ENCODE measurements around the gene DNAJC13. TPM values are rescaled to one million over a fixed set of nuclear protein-coding genes. Genes with fewer than 3 reads are reported as not detected.

The DNAJC13 gene
- polyA plus RNA-seq, 3 donors, result 18.7 to 32.3 (median 20.8) TPM

- Mint-ChIP-seq H3K4me1 (peaks cover 42% of the 10 kb centered on the region), H3K4me3 (peak overlapping the region; percentile 96 to 100), H3K27me3 (ENCODE audit: low read depth in 3 of 3) (peaks cover 0 to 4% (median 0%) of the 10 kb centered on the region in 3 donors), H3K9me3 (peaks cover 0 to 2% (median 0%) of the 10 kb centered on the region in 7 donors), H3K27ac (peak overlapping the region; percentile 82 to 99 (median 98)), H3K36me3 (peaks cover 10 to 20% of the 10 kb centered on the region in 2 donors)
- H3K27me3 ChIP-seq (ENCODE audit: control insufficient read depth in 2 of 2, insufficient read depth in 2 of 2, low read length in 2 of 2), result no peaks in the 10 kb centered on the region
- H3K4me1 ChIP-seq (ENCODE audit: control insufficient read depth in 1 of 2, insufficient read depth in 2 of 2, low read length in 2 of 2), result peaks cover 22 to 36% of the 10 kb centered on the region in 2 donors
- peak overlapping the region; percentile 72 to 90 (median 85) for H3K4me3 ChIP-seq (replicated peaks in 1 of 3; ENCODE audit: low read depth in 2 of 3, low read length in 3 of 3)
- H3K4me2 ChIP-seq (replicated peaks; ENCODE audit: extremely low read depth, low read length, poor library complexity, severe bottlenecking), result peak overlapping the region; percentile 74
- peaks cover 64% of the 10 kb centered on the region for H3K79me2 ChIP-seq (ENCODE audit: insufficient read depth, low read length)
- TF ChIP-seq, protein P1, sequence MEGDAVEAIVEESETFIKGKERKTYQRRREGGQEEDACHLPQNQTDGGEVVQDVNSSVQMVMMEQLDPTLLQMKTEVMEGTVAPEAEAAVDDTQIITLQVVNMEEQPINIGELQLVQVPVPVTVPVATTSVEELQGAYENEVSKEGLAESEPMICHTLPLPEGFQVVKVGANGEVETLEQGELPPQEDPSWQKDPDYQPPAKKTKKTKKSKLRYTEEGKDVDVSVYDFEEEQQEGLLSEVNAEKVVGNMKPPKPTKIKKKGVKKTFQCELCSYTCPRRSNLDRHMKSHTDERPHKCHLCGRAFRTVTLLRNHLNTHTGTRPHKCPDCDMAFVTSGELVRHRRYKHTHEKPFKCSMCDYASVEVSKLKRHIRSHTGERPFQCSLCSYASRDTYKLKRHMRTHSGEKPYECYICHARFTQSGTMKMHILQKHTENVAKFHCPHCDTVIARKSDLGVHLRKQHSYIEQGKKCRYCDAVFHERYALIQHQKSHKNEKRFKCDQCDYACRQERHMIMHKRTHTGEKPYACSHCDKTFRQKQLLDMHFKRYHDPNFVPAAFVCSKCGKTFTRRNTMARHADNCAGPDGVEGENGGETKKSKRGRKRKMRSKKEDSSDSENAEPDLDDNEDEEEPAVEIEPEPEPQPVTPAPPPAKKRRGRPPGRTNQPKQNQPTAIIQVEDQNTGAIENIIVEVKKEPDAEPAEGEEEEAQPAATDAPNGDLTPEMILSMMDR (IDR thresholded peaks at IDR 0.05), result no peak
- no peaks in the 10 kb centered on the region for H3K9me3 ChIP-seq (replicated peaks in 1 of 2; ENCODE audit: control insufficient read depth in 1 of 2, insufficient read depth in 1 of 2, low read length in 2 of 2)
- peak overlapping the region in 1 of 2 donors; percentile 91 for H3K27ac ChIP-seq (ENCODE audit: low read depth in 1 of 2, low read length in 2 of 2)
- H4K20me1 ChIP-seq (ENCODE audit: insufficient read depth, low read length), result peaks cover 47% of the 10 kb centered on the region
- WGBS (ENCODE audit: insufficient coverage), result no CpG with 5 or more reads among the region's 4 CpGs
- peak overlapping the region; percentile 85 for H3K9ac ChIP-seq (ENCODE audit: insufficient read depth, low read length, poor library complexity, severe bottlenecking)
- intact Hi-C loops (cut with micrococcal nuclease), result loop anchor here in 1 of 2 donors (10.0 kb wide), 1 partner anchor 1674 kb away; the partner anchor contains the start of gene PIK3R4
- peak; percentile 18 to 64 (median 57) for DNase-seq
- H3K36me3 ChIP-seq (replicated peaks in 1 of 2; ENCODE audit: control insufficient read depth in 1 of 2, insufficient read depth in 2 of 2, low read length in 2 of 2), result peaks cover 8 to 17% of the 10 kb centered on the region in 2 donors
- H2AFZ ChIP-seq (ENCODE audit: insufficient read depth, low read depth, low read length, poor library complexity, severe bottlenecking), result peak overlapping the region; percentile 83
Measured at GRCh38 chr3:132418916-132419315, 1.6 kb downstream of the DNAJC13 start.

DNA sequence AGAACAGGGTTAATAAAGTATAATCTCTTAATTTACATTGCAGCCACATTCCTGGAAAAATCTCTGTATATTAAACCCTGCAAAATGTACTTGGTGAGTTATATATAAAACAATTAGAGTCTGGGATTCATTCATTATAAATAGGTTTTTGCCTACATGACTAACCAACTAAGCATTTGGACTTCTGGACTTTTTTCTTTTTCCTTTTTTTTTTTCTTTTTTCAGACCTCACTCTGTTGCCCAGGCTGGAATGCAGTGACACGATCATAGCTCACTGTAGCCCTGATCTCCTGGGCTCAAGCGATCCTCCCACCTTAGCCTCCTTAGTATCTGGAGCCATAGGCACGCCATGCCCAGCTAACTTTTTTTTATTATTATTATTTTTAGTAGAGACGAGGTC is 4.5 kb downstream of the DNAJC13 start:
- DNase-seq, result no peak
- H3K79me2 ChIP-seq (ENCODE audit: insufficient read depth, low read length), result peaks cover 93% of the 10 kb centered on the region
- H3K4me2 ChIP-seq (replicated peaks; ENCODE audit: extremely low read depth, low read length, poor library complexity, severe bottlenecking), result no peak overlapping the region
- H3K9me3 Mint-ChIP-seq, result peaks cover 0 to 2% (median 0%) of the 10 kb centered on the region in 7 donors
- H3K27ac ChIP-seq (ENCODE audit: low read depth in 1 of 2, low read length in 2 of 2), result no peak overlapping the region
- peaks cover 28 to 39% of the 10 kb centered on the region in 2 donors for H3K36me3 Mint-ChIP-seq
- peaks cover 17 to 31% of the 10 kb centered on the region in 2 donors for H3K4me1 ChIP-seq (ENCODE audit: control insufficient read depth in 1 of 2, insufficient read depth in 2 of 2, low read length in 2 of 2)
- H3K27ac Mint-ChIP-seq, result peak overlapping the region in 1 of 7 donors; percentile 24
- H3K9me3 ChIP-seq (replicated peaks in 1 of 2; ENCODE audit: control insufficient read depth in 1 of 2, insufficient read depth in 1 of 2, low read length in 2 of 2), result no peaks in the 10 kb centered on the region
- no peak overlapping the region for H3K4me3 ChIP-seq (replicated peaks in 1 of 3; ENCODE audit: low read depth in 2 of 3, low read length in 3 of 3)
- peaks cover 0 to 4% (median 0%) of the 10 kb centered on the region in 3 donors for H3K27me3 Mint-ChIP-seq (ENCODE audit: low read depth in 3 of 3)
- no CpG with 5 or more reads among the region's 4 CpGs for WGBS (ENCODE audit: insufficient coverage)
- intact Hi-C loops (cut with micrococcal nuclease), result no loop called here
- peaks cover 76% of the 10 kb centered on the region for H4K20me1 ChIP-seq (ENCODE audit: insufficient read depth, low read length)
- H3K36me3 ChIP-seq (replicated peaks in 1 of 2; ENCODE audit: control insufficient read depth in 1 of 2, insufficient read depth in 2 of 2, low read length in 2 of 2), result peaks cover 12 to 35% of the 10 kb centered on the region in 2 donors
- H2AFZ ChIP-seq (ENCODE audit: insufficient read depth, low read depth, low read length, poor library complexity, severe bottlenecking), result no peak overlapping the region
- H3K4me1 Mint-ChIP-seq, result peaks cover 57% of the 10 kb centered on the region
- no peak overlapping the region for H3K4me3 Mint-ChIP-seq
- H3K27me3 ChIP-seq (ENCODE audit: control insufficient read depth in 2 of 2, insufficient read depth in 2 of 2, low read length in 2 of 2), result no peaks in the 10 kb centered on the region
- TF ChIP-seq, protein P1 (IDR thresholded peaks at IDR 0.05), result no peak
- no peak overlapping the region for H3K9ac ChIP-seq (ENCODE audit: insufficient read depth, low read length, poor library complexity, severe bottlenecking)
